ENCODE measurements around the gene NOSIP.
A peak's percentile ranks its signal among the peaks of the same experiment; 100 is the strongest.

Gene NOSIP

DNA sequence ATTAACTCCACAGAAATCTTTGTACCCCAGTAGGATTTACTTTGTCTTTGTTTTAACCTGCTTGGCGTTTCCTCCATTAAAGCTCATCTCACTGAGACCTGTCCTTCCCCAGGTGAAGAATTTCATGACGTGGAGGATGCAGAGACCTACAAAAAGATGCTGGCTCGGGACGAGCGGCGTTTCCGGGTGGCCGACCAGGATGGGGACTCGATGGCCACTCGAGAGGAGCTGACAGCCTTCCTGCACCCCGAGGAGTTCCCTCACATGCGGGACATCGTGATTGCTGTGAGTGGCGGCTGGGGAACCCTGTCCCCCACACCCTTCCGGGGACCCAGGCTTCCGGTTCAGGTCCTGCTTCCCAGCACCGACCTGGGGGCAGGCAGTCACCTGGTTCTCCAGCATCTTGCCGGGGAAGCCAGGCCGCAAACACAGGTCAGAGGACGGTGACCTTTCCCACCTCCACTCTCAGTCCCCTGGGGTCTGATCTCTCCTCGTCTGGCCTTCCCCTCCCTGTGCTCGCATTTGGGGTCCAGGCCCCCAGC, 43.4 kb downstream of the NOSIP start:
- no peaks in the 10 kb centered on the region for H3K9me3 Mint-ChIP-seq
- H3K27me3 Mint-ChIP-seq (ENCODE audit: low read depth) = peaks cover 3% of the 10 kb centered on the region

DNA sequence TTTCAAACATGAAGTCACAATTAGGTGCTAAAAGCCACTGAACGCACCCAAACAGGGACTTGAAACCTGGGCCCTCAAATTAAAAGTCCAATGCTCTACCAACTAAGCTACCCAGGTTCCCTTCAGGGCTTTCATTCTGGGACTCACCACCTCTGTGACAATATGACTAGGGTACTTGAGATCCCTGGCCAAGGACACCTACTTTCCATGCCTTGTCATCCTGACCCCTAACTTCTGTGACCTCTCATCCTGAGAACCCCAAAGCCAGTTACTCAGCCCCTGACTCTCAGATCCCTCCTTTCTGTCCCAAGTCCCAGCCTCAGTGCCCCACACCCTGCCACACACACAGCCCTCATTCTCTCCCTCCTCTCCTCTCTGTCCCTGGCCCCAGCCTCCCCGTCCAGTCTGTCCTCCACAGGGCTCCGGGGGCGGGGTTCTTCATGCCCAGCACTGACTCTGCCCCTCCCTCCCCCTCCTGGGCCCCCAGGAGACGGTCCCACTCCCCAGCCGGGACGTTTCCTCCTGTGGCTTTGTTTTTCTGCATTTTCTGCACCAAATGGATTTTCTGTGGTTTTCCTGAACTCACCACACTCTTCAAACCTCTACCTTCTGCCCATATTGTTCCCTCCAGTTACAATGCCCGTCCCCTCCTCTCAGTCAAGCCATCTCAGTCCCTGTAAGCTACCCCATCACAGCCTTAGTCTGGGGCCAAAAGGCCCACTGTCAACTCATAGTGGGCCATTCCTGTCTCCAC, 45.5 kb downstream of the NOSIP start:
- Mint-ChIP-seq H3K27me3 (ENCODE audit: low read depth) (peaks cover 3% of the 10 kb centered on the region), H3K36me3 (ENCODE audit: low read depth) (no peaks in the 10 kb centered on the region), H3K4me1 (ENCODE audit: low read depth) (peaks cover 19% of the 10 kb centered on the region), H3K4me3 (peak overlapping the region; percentile 81), H3K9me3 (no peaks in the 10 kb centered on the region), H3K27ac (peak overlapping the region; percentile 55)
- no peak for DNase-seq (ENCODE audit: low spot score)

More for the DNA sequence above, 43.4 kb downstream of the NOSIP start:
- Mint-ChIP-seq H3K36me3 (ENCODE audit: low read depth) (no peaks in the 10 kb centered on the region), H3K4me3 (no peak overlapping the region), H3K27ac (no peak overlapping the region), H3K4me1 (ENCODE audit: low read depth) (peaks cover 21% of the 10 kb centered on the region)
- DNase-seq (ENCODE audit: low spot score) = no peak

DNA sequence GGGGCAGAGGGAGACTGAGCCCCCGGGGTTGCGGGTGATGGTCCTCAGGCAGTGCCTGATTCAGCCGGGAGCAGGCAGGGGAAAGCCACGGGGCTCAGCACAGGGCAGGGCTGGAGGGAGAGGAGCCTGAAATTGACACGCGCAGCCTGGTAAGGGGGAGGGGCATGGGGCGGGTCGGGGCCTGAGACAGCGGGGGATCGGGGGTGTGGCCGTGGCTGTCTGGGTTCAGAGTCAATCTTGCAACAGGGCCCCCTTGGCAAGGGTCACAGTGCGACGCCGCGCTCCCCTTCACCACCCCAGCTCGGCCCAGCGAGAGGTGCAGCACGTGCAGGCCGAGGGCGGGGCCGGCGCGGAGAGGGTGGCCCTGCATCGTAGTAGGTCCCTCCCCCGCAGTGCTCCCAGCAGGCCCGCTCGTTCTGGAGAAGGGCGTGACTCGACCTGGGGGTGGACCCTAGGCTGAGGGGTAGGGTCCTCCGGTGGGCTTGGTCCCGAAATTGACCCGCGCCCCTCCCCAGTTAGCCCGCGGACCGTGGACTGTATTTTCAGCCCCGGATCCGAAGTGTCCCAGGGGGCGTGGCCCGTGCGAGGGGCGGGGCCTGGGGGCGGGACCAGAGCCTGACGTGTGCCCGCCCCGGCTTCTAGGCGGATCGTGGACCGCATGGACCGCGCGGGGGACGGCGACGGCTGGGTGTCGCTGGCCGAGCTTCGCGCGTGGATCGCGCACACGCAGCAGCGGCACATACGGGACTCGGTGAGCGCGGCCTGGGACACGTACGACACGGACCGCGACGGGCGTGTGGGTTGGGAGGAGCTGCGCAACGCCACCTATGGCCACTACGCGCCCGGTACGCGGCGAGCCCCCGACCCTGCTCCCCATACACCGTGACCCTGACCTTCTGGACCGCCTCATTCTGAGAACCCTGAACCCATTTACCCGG, 46.5 kb downstream of the NOSIP start:
- peaks cover 19% of the 10 kb centered on the region for H3K4me1 Mint-ChIP-seq (ENCODE audit: low read depth)

DNA sequence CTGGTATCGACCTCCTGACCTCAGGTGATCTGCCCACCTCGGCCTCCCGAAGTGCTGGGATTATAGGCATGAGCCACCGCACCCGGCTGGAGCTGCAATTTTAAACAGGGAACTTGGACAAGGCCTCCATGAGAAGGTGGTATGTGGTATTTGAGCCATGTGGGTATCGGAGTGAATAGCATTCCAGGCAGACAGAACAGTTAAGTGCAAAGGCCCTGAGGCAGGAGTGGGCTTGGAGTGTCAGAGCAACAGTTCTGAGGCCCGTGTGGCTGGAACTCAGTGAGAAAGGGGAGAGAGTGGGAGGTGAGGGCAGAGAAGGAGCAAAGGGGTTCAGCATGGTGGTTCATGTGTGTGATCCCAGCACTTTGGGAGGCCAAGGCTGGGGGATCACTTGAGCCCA, 49.6 kb downstream of the NOSIP start:
- no peak overlapping the region for H3K4me3 Mint-ChIP-seq
- H3K27me3 Mint-ChIP-seq (ENCODE audit: low read depth) = peaks cover 5% of the 10 kb centered on the region
- no peak overlapping the region for H3K27ac Mint-ChIP-seq
- peaks cover 27% of the 10 kb centered on the region for H3K4me1 Mint-ChIP-seq (ENCODE audit: low read depth)
- DNase-seq (ENCODE audit: low spot score) = no peak
- no peaks in the 10 kb centered on the region for H3K9me3 Mint-ChIP-seq
- no peaks in the 10 kb centered on the region for H3K36me3 Mint-ChIP-seq (ENCODE audit: low read depth)

More for the DNA sequence above, 46.5 kb downstream of the NOSIP start:
- Mint-ChIP-seq H3K9me3 (no peaks in the 10 kb centered on the region), H3K36me3 (ENCODE audit: low read depth) (no peaks in the 10 kb centered on the region), H3K4me3 (peak overlapping the region; percentile 81), H3K27me3 (ENCODE audit: low read depth) (peaks cover 3% of the 10 kb centered on the region), H3K27ac (peak overlapping the region; percentile 80)
- peak; percentile 78 for DNase-seq (ENCODE audit: low spot score)

DNA sequence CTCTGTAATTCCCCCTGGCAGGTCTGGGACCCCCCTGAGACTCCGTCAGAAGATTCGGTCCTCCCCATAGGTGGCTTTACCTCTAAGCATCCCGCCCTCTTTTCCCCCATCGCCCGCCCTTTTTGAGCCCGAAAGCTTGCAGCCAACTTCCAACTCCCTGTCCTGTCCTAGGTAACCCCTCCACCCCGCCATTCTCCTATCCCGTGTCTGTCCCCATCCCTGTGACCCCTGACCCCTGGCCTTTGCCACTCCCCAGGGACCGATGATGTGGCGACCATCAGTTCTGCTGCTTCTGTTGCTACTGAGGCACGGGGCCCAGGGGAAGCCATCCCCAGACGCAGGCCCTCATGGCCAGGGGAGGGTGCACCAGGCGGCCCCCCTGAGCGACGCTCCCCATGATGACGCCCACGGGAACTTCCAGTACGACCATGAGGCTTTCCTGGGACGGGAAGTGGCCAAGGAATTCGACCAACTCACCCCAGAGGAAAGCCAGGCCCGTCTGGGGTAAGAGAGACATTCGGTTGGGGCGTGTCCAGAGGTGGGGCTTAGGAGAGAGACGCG, 52.1 kb downstream of the NOSIP start:
- no peaks in the 10 kb centered on the region for H3K36me3 Mint-ChIP-seq (ENCODE audit: low read depth)
- H3K4me3 Mint-ChIP-seq = peak overlapping the region; percentile 76
- peaks cover 2% of the 10 kb centered on the region for H3K27me3 Mint-ChIP-seq (ENCODE audit: low read depth)
- no peak overlapping the region for H3K27ac Mint-ChIP-seq
- no peaks in the 10 kb centered on the region for H3K9me3 Mint-ChIP-seq
- peaks cover 14% of the 10 kb centered on the region for H3K4me1 Mint-ChIP-seq (ENCODE audit: low read depth)
- DNase-seq (ENCODE audit: low spot score) = no peak

DNA sequence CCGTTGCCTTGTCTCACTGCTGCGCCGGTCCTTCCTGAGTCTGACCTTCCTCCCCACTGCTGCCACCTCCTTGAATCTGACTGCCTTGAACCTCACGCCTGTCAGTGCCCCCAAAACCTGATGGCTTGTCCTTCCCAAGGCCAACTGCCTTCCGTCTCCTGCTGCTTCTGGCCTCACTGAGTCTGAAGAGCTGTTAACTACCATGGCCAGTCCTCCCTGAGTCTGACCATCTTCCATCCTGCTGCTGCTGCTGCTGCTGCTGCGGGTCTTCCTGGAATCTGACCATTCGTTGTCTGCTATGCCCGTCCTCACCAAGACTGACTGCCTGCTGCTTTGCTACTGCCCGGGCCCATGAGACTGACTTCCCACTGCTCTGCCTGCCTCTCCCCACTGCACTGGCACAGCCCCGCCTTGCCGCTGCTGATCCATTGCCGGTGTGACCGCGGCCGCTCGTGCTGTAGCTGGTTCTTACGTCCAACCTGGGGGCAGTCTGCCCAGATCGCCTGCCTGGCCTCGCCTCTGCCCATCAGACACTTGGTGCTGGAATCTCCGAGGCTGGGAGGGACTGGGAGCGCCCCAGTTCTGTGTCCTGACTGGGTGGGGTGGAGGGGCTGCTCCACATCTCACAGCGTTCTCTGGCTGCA, 55.4 kb downstream of the NOSIP start:
- Mint-ChIP-seq H3K27ac (peak overlapping the region; percentile 55), H3K36me3 (ENCODE audit: low read depth) (no peaks in the 10 kb centered on the region)

DNA sequence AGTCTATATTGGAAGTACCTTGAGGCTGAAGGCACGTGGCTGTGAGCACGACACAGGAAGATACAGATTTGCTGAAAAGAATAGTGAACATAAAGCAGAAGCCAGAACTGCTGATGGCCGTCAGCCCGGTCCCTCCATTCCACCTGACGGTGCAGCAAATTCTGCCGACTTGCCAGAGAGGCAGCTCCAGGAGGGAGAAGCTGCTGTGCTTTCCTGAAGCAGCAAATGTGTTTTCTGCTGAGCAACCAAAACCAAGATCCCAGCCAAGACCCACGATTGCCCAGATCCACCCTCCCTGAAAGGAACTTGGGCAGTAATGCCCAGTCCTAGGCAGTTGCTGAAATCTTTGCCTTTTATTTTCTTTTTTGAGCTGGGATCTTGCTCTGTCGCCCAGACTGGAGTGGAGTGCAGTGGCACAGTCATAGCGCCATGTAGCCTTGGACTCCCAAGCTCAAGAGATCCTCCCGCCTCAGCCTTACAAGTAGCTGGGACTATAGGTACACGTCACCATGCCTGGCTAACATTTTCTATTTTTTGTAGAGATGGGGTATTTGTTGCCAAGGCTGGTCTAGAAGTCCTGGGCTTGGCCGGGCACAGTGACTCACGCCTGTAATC, 59.5 kb downstream of the NOSIP start:
- Mint-ChIP-seq H3K27me3 (ENCODE audit: low read depth) (peaks cover 5% of the 10 kb centered on the region), H3K4me1 (ENCODE audit: low read depth) (peaks cover under 1% of the 10 kb centered on the region), H3K27ac (no peak overlapping the region), H3K4me3 (no peak overlapping the region), H3K36me3 (ENCODE audit: low read depth) (no peaks in the 10 kb centered on the region), H3K9me3 (no peaks in the 10 kb centered on the region)
- DNase-seq (ENCODE audit: low spot score) = no peak

More for the DNA sequence above, 55.4 kb downstream of the NOSIP start:
- H3K4me1 Mint-ChIP-seq (ENCODE audit: low read depth) = peaks cover 8% of the 10 kb centered on the region
- peaks cover 2% of the 10 kb centered on the region for H3K27me3 Mint-ChIP-seq (ENCODE audit: low read depth)
- H3K4me3 Mint-ChIP-seq = no peak overlapping the region
- DNase-seq (ENCODE audit: low spot score) = no peak
- H3K9me3 Mint-ChIP-seq = no peaks in the 10 kb centered on the region

DNA sequence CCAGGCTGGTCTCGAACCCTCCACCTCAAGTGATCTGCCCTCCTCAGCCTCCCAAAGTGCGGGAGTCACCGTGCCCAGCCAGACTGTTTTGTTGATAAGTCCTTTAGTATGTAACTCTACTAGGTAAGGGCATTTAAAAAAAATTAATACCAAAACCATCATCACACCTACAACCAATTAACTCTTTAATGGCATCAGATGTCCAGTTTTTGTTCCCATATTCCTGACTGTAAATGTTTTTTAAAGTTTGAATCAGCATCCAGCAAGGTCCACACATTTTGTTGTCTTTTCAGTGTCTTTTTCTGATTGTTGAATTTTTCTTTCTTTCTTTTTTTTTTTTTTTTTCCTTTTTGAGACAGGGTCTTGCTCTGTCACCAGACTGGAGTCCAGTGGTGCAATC, 62.3 kb downstream of the NOSIP start:
- DNase-seq (ENCODE audit: low spot score) = no peak
- no peak overlapping the region for H3K4me3 Mint-ChIP-seq
- peaks cover 11% of the 10 kb centered on the region for H3K27me3 Mint-ChIP-seq (ENCODE audit: low read depth)
- H3K27ac Mint-ChIP-seq = no peak overlapping the region
- peaks cover 8% of the 10 kb centered on the region for H3K4me1 Mint-ChIP-seq (ENCODE audit: low read depth)
- H3K36me3 Mint-ChIP-seq (ENCODE audit: low read depth) = no peaks in the 10 kb centered on the region
- H3K9me3 Mint-ChIP-seq = no peaks in the 10 kb centered on the region

DNA sequence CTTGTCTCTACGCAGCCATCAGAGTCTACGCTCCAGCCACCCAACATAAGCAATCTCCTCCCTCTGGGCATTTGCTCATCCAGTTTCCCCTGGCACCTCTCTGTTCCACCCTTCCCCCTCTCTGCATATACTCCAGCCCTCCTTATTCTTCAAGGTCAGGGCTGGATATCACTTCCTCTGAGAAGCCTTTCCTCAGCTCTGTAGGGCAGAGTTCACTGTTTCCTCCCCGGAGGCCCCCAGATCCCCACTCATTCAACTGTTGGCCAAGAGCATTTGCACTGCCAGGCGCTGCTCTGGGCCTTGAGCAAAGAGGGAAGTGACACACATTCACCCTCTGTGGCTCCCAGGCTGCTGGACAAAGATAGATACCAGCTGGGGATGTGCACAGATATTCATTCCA, 64.6 kb downstream of the NOSIP start:
- no peaks in the 10 kb centered on the region for H3K9me3 Mint-ChIP-seq
- no peak for DNase-seq (ENCODE audit: low spot score)
- peaks cover 21% of the 10 kb centered on the region for H3K27me3 Mint-ChIP-seq (ENCODE audit: low read depth)
- H3K27ac Mint-ChIP-seq = no peak overlapping the region
- no peak overlapping the region for H3K4me3 Mint-ChIP-seq
- H3K4me1 Mint-ChIP-seq (ENCODE audit: low read depth) = peaks cover 19% of the 10 kb centered on the region
- no peaks in the 10 kb centered on the region for H3K36me3 Mint-ChIP-seq (ENCODE audit: low read depth)

DNA sequence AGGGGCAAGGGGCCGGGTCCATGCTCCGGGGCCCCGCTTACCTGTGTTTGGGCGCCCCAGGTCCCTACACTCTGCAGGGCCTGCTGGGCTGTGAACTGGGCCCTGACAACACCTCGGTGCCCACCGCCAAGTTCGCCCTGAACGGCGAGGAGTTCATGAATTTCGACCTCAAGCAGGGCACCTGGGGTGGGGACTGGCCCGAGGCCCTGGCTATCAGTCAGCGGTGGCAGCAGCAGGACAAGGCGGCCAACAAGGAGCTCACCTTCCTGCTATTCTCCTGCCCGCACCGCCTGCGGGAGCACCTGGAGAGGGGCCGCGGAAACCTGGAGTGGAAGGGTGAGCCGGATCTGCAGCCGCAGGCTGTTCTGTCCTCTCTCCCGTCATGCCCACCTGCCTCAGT, 66.2 kb downstream of the NOSIP start:
- H3K9me3 Mint-ChIP-seq = no peaks in the 10 kb centered on the region
- DNase-seq (ENCODE audit: low spot score) = no peak
- H3K36me3 Mint-ChIP-seq (ENCODE audit: low read depth) = no peaks in the 10 kb centered on the region
- H3K4me3 Mint-ChIP-seq = no peak overlapping the region
- peaks cover 18% of the 10 kb centered on the region for H3K27me3 Mint-ChIP-seq (ENCODE audit: low read depth)
- no peak overlapping the region for H3K27ac Mint-ChIP-seq
- peaks cover 19% of the 10 kb centered on the region for H3K4me1 Mint-ChIP-seq (ENCODE audit: low read depth)

DNA sequence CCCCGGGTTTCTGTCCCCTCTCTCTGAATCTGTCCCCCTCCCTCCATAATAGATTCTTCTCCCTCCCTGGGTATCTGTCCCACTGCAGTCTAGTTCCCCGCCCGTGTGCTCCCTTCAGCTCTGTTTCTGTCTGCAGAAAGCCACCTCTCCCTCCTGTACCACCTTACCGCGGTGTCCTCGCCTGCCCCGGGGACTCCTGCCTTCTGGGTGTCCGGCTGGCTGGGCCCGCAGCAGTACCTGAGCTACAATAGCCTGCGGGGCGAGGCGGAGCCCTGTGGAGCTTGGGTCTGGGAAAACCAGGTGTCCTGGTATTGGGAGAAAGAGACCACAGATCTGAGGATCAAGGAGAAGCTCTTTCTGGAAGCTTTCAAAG, 66.6 kb downstream of the NOSIP start:
- Mint-ChIP-seq H3K27me3 (ENCODE audit: low read depth) (peaks cover 16% of the 10 kb centered on the region), H3K4me1 (ENCODE audit: low read depth) (peaks cover 19% of the 10 kb centered on the region), H3K9me3 (no peaks in the 10 kb centered on the region), H3K36me3 (ENCODE audit: low read depth) (no peaks in the 10 kb centered on the region), H3K27ac (peak overlapping the region; percentile 32), H3K4me3 (peak overlapping the region; percentile 74)
- no peak for DNase-seq (ENCODE audit: low spot score)

DNA sequence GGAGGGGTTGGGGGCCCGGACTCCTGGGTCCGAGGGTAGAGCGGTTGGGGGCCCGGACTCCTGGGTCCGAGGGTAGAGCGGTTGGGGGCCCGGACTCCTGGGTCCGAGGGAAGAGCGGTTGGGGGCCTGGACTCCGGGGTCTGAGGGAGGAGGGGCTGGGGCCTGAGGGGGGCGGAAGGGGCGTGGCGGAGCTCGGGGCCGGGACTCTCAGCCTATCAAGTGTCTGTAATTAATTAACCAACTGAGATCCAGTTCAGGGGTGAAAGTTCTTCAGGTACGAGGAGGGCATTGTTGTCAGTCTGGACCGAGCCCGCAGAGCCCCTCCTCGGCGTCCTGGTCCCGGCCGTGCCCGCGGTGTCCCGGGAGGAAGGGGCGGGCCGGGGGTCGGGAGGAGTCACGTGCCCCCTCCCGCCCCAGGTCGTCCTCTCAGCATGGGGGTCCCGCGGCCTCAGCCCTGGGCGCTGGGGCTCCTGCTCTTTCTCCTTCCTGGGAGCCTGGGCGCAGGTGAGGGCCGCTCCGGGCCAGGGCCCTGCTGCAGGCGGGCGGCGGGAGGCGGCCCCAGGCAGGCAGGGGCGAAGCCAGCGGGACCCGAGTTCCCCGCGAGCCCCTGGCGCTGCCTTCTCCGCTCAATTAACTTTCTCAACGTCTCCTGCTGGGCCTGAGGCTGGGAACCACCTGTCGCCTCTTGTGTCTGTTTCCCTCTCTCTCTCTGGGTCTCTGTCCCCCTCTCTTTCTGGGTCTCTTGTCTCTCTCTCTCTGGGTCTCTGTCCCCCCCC, 67.2 kb downstream of the NOSIP start:
- Mint-ChIP-seq H3K27ac (peak overlapping the region; percentile 32), H3K4me3 (peak overlapping the region; percentile 74), H3K36me3 (ENCODE audit: low read depth) (no peaks in the 10 kb centered on the region), H3K9me3 (no peaks in the 10 kb centered on the region), H3K4me1 (ENCODE audit: low read depth) (peaks cover 19% of the 10 kb centered on the region), H3K27me3 (ENCODE audit: low read depth) (peaks cover 16% of the 10 kb centered on the region)
- DNase-seq (ENCODE audit: low spot score) = no peak

Data from T-helper 2 cell treated with Interferon-gamma antibody and Interleukin-4, amounts not matched to agents 5 μg/mL and 100 μg/mL, for 36 hours (primary cell).